GM19193 (cell line): Measurements from ENCODE around the gene NUDT5.

Experiments
- POLR2A ChIP-seq: IDR thresholded peaks from 4 replicates; pipeline ENCODE4 v1.6.1; 2011; ENCODE audit not compliant: insufficient read depth, insufficient read length; ENCODE audit errors: extremely low read depth

The NUDT5 gene

GRCh38 chr10:12187321-12187905, 8.3 kb downstream of the NUDT5 start:
- TF ChIP-seq POLR2A, result no peak

- no peak for TF ChIP-seq POLR2A
Measured at GRCh38 chr10:12186323-12186722, 9.4 kb downstream of the NUDT5 start.

GRCh38 chr10:12184165-12184564, 11.5 kb downstream of the NUDT5 start:
- TF ChIP-seq POLR2A, result no peak

GRCh38 chr10:12181065-12181775, 14.5 kb downstream of the NUDT5 start:
- no peak for TF ChIP-seq POLR2A

GRCh38 chr10:12180221-12180974, 15.3 kb downstream of the NUDT5 start:
- no peak for TF ChIP-seq POLR2A

- no peak for TF ChIP-seq POLR2A
Measured at GRCh38 chr10:12179606-12180170, 16.0 kb downstream of the NUDT5 start.

- TF ChIP-seq POLR2A, result no peak
Measured at GRCh38 chr10:12177642-12178041, 18.0 kb downstream of the NUDT5 start.

GRCh38 chr10:12165999-12166775, 29.5 kb downstream of the NUDT5 start:
- no peak for TF ChIP-seq POLR2A

GRCh38 chr10:12165036-12165435, 30.7 kb downstream of the NUDT5 start:
- TF ChIP-seq POLR2A, result no peak

- no peak for TF ChIP-seq POLR2A
Measured at GRCh38 chr10:12164085-12164484, 31.6 kb downstream of the NUDT5 start.

GRCh38 chr10:12162927-12163326, 32.8 kb downstream of the NUDT5 start:
- TF ChIP-seq POLR2A, result no peak

- no peak for TF ChIP-seq POLR2A
Measured at GRCh38 chr10:12160664-12161063, 35.0 kb downstream of the NUDT5 start.

- no peak for TF ChIP-seq POLR2A
Measured at GRCh38 chr10:12158111-12158510, 37.6 kb downstream of the NUDT5 start.

GRCh38 chr10:12156367-12157123, 39.1 kb downstream of the NUDT5 start:
- no peak for TF ChIP-seq POLR2A

- no peak for TF ChIP-seq POLR2A
Measured at GRCh38 chr10:12154516-12154915, 41.2 kb downstream of the NUDT5 start.

- no peak for TF ChIP-seq POLR2A
Measured at GRCh38 chr10:12150163-12150562, 45.5 kb downstream of the NUDT5 start.
